Lower lobe of right lung (tissue), 2 donors: ENCODE measurements around the gene ZDHHC11. TPM values are rescaled to one million over a fixed set of nuclear protein-coding genes. Genes with fewer than 3 reads are reported as not detected.
"Not testable (repeated sequence)": the region's sequence is repeated elsewhere in the genome, so short reads cannot be mapped to it uniquely, and the experiment has no call there.

Experiments
- ATAC-seq, 2 donors: fragments of 200-7000 bp; cut with Tn5 transposase; one replicate each; pipeline ENCODE4 v1.9.1; 2020 to 2022; ENCODE audit warnings: mild to moderate bottlenecking in 2 of 2, moderate library complexity in 2 of 2
- DNase-seq: peaks from one replicate; pipeline ENCODE4 v3.0.0-alpha.2; 2020
- H3K27ac ChIP-seq: fragments of 200-600 bp; one replicate; pipeline ENCODE4 v1.8.0; 2022
- H3K27me3 ChIP-seq: fragments of 200-600 bp; one replicate; pipeline ENCODE4 v1.8.0; 2022; ENCODE audit warnings: low read depth
- H3K36me3 ChIP-seq: fragments of 200-600 bp; one replicate; pipeline ENCODE4 v1.8.0; 2022; ENCODE audit warnings: mild to moderate bottlenecking
- H3K4me1 ChIP-seq: fragments of 200-600 bp; one replicate; pipeline ENCODE4 v1.8.0; 2022
- H3K4me3 ChIP-seq: fragments of 200-600 bp; one replicate; pipeline ENCODE4 v1.8.0; 2022; ENCODE audit warnings: mild to moderate bottlenecking
- H3K9me3 ChIP-seq: fragments of 200-600 bp; one replicate; pipeline ENCODE4 v1.8.0; 2022
- intact Hi-C: fragments of 100-400 bp; cut with DNase I; formaldehyde crosslinking; loops from one replicate; pipeline ENCODE4 v1.11.0; 2022
- total RNA-seq: library from RNA; stranded (reverse); fragmentation: NEBNext Ultra II Directional; extraction: Animal tissue kit (Norgen Biotek cat#: 25700); gene quantifications from one replicate; pipeline ENCODE4 v1.2.1, GENCODE V29; 2021
- TF ChIP-seq, protein P1 (sequence below): fragments of 200-600 bp; IDR thresholded peaks from one replicate; pipeline ENCODE4 v1.8.0; 2022; ENCODE audit warnings: antibody characterized with exemption, mild to moderate bottlenecking
- donor health status: DM: no; HTN: yes; CAD: no; lungs with severe emphysema.

Gene ZDHHC11
- total RNA-seq, 1 donor from 2014 or later = 28.7 TPM

DNA sequence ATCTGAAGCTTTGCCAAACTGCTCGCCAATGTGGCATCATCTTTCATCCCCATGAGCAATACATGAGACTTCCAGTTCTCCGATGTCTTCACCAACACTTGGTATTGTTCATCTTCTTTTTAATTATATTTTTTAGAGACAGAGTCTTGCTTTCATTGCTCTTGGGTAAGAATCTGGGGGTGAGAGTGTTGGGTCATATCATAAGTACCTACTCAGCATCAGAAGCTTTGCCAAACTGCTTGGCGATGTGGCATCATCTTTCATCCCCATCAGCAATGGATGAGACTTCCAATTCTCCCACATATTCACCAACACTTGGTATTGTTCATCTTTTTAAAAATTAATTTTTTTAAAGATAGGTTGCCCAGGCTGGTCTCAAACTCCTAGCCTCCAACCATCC is 35.3 kb downstream of the ZDHHC11 start:
- Histone ChIP-seq H3K4me1 (no peaks in the 10 kb centered on the region), H3K4me3 (no peak overlapping the region), H3K36me3 (no peaks in the 10 kb centered on the region), H3K9me3 (no peaks in the 10 kb centered on the region), H3K27me3 (no peaks in the 10 kb centered on the region), H3K27ac (no peak overlapping the region)
- TF ChIP-seq, protein P1, sequence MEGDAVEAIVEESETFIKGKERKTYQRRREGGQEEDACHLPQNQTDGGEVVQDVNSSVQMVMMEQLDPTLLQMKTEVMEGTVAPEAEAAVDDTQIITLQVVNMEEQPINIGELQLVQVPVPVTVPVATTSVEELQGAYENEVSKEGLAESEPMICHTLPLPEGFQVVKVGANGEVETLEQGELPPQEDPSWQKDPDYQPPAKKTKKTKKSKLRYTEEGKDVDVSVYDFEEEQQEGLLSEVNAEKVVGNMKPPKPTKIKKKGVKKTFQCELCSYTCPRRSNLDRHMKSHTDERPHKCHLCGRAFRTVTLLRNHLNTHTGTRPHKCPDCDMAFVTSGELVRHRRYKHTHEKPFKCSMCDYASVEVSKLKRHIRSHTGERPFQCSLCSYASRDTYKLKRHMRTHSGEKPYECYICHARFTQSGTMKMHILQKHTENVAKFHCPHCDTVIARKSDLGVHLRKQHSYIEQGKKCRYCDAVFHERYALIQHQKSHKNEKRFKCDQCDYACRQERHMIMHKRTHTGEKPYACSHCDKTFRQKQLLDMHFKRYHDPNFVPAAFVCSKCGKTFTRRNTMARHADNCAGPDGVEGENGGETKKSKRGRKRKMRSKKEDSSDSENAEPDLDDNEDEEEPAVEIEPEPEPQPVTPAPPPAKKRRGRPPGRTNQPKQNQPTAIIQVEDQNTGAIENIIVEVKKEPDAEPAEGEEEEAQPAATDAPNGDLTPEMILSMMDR = no peak
- ATAC-seq (no peak), DNase-seq (no peak)
- intact Hi-C loops = no loop called here

DNA sequence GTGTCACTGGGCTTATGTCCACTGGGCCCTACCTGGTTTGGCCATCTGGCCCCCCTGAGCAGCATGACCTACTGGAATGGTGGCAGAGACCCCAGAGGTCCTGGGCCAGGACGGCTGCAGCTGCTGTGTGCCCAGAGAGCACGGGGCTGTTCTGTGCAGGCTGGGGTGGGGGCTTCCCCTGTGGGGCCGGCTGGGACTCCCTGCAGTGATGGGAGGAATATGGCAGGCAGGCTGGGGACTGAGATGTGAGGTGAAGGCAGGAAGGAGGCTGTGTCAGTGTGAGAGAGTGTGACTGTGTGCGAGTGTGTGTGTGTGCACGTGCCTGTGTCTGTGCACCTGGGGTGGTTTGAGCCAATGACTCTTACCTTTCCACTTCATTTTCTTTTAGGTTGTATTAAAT is 37.2 kb downstream of the ZDHHC11 start:
- H3K4me3 ChIP-seq, H3K9me3 ChIP-seq, H3K27ac ChIP-seq, intact Hi-C loops, H3K4me1 ChIP-seq, H3K36me3 ChIP-seq, H3K27me3 ChIP-seq, DNase-seq: not testable (repeated sequence)
- peak in 1 of 2 donors; percentile 51 for ATAC-seq

DNA sequence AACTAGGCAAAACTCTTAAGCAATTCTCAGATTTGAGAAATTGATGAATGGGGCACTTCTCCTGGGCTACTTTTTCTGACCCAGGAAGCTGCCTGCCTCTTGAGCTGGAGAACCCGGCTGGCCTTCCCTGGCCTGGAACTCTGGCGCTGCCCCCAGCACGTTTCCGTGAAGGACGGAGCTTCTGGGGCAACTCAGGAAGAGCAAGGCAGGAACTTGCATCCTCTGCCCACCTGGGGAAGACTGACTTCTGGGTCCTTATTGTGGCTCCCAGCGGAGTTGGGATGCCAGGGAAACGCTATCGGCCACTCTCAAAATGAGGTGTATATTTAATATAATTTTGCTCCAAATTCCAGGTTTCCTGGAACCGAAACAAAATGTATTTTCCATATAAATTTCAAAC is 39.4 kb downstream of the ZDHHC11 start:
- H3K4me1 ChIP-seq, DNase-seq, H3K36me3 ChIP-seq, H3K9me3 ChIP-seq, H3K4me3 ChIP-seq, H3K27ac ChIP-seq, intact Hi-C loops, H3K27me3 ChIP-seq: not testable (repeated sequence)
- peak in 1 of 2 donors; percentile 84 for ATAC-seq

DNA sequence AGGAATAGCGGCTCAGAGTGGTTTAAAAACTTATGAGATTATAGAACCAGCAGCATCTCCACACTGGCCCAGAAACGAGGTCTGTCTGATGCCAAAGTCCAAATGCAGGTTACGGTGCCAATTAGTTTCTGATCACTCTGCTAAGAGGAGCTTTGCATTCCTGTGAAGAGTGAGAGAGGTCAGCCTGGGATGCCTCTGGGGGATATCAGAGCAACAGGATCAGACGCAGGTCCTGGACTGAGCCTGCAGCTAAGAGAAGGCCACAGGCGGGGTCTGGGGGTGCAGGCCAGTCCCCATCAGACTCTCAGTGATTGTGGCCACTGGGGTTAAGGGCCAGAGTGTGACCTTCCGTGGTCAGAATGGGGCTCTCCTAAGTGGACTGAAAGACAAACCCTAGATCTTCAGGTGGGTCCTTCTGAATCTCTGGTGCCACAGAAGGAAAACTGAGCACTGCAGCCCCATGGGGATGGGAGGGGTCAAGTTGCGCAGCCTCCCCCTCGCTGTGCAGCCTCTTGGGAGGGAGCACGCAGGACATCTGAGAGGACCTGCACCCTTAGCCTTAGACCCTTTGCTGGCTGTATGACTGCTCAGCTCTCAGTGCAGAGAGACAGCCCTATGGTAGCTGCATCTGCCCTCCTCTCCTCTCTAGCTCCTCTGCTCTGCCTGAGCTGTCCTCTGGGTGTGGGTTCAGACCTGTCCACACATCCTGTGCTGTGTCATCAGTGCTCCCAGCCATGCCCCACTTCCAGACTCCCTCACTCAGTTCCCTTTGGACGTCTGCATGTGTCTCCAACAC is 42.9 kb downstream of the ZDHHC11 start:
- H3K4me3 ChIP-seq, intact Hi-C loops, H3K27me3 ChIP-seq, H3K36me3 ChIP-seq, H3K4me1 ChIP-seq, H3K9me3 ChIP-seq, DNase-seq, H3K27ac ChIP-seq: not testable (repeated sequence)
- peak; percentile 26 to 32 for ATAC-seq

DNA sequence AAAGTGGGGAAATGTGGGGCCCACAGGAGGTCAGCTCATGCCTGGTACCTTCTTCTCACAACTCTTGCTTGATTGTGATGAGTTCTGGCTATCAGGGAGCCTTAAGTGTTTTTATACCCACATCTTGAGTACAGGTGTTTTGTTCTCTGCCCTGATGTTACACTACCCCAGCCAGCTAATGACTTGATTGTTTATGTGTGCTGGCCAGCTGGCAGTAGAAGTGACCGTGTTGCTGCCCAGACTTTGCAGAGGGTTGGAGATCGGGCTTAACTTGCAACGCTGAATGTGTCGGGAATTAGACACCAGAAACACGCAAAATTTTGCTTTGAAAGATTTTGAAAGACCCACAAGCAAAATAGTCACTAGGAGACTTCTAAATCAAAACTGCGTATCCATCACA is 49.3 kb downstream of the ZDHHC11 start:
- no peak for DNase-seq
- H3K4me3 ChIP-seq = no peak overlapping the region
- TF ChIP-seq, protein P1 = no peak
- no peaks in the 10 kb centered on the region for H3K9me3 ChIP-seq
- H3K27me3 ChIP-seq = no peaks in the 10 kb centered on the region
- no peaks in the 10 kb centered on the region for H3K4me1 ChIP-seq
- H3K27ac ChIP-seq = no peak overlapping the region
- no peaks in the 10 kb centered on the region for H3K36me3 ChIP-seq
- ATAC-seq = peak; percentile 39 to 82
- intact Hi-C loops = no loop called here

DNA sequence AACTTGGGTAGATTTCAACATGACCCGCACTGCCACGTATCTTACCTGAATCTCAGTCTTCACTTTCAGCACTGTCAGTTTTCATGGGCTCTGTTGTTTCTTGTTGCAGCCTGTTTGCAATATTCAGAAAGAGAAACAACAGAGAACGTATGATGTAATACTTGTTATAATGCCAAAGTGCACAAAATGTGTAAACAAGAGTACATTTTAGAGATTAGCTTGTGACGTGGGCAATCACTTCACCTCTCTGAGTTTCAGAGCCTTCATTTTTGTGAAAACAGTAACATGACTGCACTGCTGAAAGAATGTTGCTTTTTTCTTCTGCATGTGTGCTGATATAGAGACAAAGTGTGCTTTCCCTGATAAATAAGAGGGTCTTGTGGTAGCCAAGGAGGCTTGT is 49.7 kb downstream of the ZDHHC11 start:
- H3K27ac ChIP-seq, DNase-seq, H3K4me1 ChIP-seq, intact Hi-C loops, H3K27me3 ChIP-seq, H3K36me3 ChIP-seq, H3K9me3 ChIP-seq, H3K4me3 ChIP-seq: not testable (repeated sequence)
- ATAC-seq = peak; percentile 53 to 87

DNA sequence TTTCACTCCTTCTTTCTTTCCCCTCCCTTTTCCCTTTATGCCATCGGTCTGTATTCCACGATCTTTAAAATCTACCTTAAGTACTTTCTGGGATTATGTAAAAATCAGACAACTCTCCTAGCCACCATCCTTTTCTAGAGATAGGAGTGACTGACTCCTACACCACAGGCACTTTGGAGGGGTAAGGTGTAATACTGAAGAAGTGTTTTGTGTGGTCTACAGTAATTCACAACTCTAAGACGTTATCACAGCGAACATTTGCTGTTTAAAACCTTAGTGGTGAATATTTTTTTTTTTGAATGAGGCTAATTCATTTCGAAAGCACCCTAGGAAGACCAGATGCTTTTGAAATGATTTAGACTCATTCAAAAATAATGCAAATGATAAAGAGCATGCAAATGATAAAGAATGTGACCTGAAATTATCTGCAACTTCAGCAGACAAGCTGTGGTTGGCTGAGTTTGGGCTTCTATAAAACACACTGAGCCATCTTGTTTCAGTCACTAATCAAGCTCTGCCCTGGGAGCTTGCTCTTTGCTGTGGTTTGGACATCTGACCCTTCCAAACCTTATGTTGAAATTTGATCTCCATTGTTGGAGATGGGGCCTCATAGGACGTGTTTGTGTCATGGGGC is 52.2 kb downstream of the ZDHHC11 start:
- H3K36me3 ChIP-seq, H3K4me1 ChIP-seq, H3K27ac ChIP-seq, H3K4me3 ChIP-seq, H3K27me3 ChIP-seq, H3K9me3 ChIP-seq, intact Hi-C loops, ATAC-seq, DNase-seq: not testable (repeated sequence)

DNA sequence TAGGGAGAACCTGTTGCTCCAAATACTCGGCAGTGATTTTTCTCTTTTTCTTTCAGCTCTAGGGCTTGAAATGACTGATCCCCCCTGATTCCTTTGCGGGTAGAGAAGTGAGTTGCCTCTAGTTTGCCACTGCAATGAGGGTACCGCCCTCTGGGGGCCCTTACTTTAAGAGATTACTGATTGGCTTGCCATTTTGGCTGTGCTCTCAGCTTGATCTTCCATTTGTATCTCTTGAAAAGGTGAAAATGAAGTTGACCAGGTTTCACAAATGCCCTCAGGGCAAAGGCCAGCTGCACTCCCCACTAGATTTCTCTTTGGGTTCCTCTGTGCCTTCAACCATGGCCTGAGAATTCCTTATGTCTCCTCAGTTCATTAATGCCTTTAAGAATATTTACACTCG is 52.8 kb downstream of the ZDHHC11 start:
- intact Hi-C loops, ATAC-seq, H3K9me3 ChIP-seq: not testable (repeated sequence)

DNA sequence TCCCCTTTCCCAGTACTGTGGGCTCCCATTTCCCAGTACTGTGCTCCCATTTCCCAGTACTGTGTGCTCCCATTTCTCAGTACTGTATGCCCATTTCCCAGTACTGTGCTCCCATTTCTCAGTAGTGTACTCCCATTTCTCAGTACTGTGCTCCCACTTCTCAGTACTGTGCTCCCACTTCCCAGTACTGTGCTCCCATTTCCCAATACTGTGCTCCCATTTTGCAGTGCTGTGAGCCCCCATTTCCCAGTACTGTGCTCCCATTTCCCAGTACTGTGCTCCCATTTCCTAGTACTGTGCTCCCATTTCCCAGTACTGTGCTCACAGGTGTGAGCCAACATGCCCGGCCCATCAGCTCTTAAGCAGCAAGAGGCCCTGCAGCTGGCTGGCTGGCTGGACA is 54.9 kb downstream of the ZDHHC11 start:
- H3K9me3 ChIP-seq, intact Hi-C loops, ATAC-seq: not testable (repeated sequence)

More for the DNA sequence above, 52.8 kb downstream of the ZDHHC11 start:
- H3K27me3 ChIP-seq, H3K27ac ChIP-seq, H3K36me3 ChIP-seq, H3K4me3 ChIP-seq, DNase-seq, H3K4me1 ChIP-seq: not testable (repeated sequence)

DNA sequence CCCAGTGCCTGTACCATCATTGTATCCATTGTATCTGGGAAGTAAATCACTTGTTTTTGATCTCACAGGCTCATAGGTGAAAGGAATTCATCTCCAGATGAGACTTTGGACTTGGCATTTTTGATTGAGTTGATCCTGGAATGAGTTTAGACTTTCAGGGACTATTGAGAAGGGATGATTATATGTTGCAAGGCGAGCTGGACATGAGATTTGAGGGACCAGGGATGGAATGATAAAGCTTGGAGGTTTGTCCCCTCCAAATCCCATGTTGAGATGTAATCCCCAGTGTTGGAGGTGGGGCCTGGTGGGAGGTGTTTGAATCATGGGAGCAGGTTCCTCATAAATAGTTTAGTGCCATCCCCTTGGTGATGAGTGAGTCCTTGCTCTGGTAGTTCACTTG is 55.8 kb downstream of the ZDHHC11 start:
- H3K9me3 ChIP-seq, H3K36me3 ChIP-seq, H3K27ac ChIP-seq, ATAC-seq, DNase-seq, H3K4me3 ChIP-seq, intact Hi-C loops, H3K27me3 ChIP-seq, H3K4me1 ChIP-seq: not testable (repeated sequence)

More for the DNA sequence above, 54.9 kb downstream of the ZDHHC11 start:
- not testable (repeated sequence) for DNase-seq, H3K4me3 ChIP-seq, H3K36me3 ChIP-seq, H3K27ac ChIP-seq, H3K4me1 ChIP-seq, H3K27me3 ChIP-seq

DNA sequence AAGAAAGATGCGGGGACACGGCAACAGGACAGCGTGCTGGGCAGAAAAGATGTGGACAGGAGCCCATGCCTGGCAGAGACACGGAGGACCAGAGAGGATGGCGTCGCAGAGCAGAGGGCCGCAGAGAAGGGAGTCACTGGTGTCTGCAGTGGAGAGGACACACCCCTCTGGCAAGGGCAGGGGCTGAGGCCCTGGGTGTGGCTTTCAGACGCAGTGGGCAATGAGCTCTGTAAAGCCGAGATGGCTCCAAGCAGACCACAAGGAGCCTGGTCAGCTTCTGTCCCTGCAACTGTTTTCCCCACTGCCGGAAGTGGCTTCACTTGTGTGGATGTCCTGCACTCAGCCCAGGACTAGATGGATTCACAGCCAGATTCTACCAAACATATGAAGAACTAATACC is 62.1 kb downstream of the ZDHHC11 start:
- H3K36me3 ChIP-seq, DNase-seq, ATAC-seq, intact Hi-C loops, H3K27ac ChIP-seq, H3K27me3 ChIP-seq, H3K4me3 ChIP-seq, H3K9me3 ChIP-seq, H3K4me1 ChIP-seq: not testable (repeated sequence)

DNA sequence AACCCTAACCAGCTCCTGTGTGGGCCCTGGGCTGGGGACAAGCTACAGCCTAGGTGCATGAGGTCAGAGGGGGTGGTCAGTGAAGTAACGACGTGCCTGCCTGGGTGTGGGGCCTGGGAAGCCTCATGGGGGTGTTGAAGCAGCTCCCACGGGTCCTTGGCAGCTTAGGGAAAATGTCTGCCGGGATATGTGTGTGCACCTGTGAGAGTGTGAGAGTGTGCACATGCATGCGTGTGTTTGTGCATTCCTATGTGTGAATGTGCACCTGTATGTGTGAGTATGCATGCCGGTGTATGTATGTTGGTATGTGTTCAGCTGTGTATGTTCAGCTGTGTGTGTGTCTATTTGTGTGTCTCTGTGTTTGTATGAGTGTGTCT is 62.9 kb downstream of the ZDHHC11 start:
- H3K36me3 ChIP-seq, intact Hi-C loops, ATAC-seq, H3K27ac ChIP-seq, H3K9me3 ChIP-seq, H3K4me1 ChIP-seq, H3K4me3 ChIP-seq, DNase-seq, H3K27me3 ChIP-seq: not testable (repeated sequence)
